RPMI8226 (cell line): Measurements from ENCODE around the gene TAC3.
"Not testable (repeated sequence)": the region's sequence is repeated elsewhere in the genome, so short reads cannot be mapped to it uniquely, and the experiment has no call there.

Source experiments
- DNase-seq: peaks from one replicate; pipeline ENCODE4 v3.0.0-alpha.2; 2015

TAC3 gene

GRCh38 chr12:56980941-56981530 is 35.3 kb downstream of the TAC3 start:
- no peak for DNase-seq

GRCh38 chr12:56980268-56980667 is 36.1 kb downstream of the TAC3 start:
- no peak for DNase-seq

- DNase-seq: no peak
Observed at GRCh38 chr12:56979628-56980027, 36.7 kb downstream of the TAC3 start.

GRCh38 chr12:56978397-56979138 is 37.8 kb downstream of the TAC3 start:
- DNase-seq: no peak

GRCh38 chr12:56977361-56977760 is 39.0 kb downstream of the TAC3 start:
- DNase-seq: not testable (repeated sequence)

- DNase-seq: not testable (repeated sequence)
Observed at GRCh38 chr12:56974224-56974623, 42.1 kb downstream of the TAC3 start.

- DNase-seq: not testable (repeated sequence)
Observed at GRCh38 chr12:56968910-56969309, 47.4 kb downstream of the TAC3 start.

GRCh38 chr12:56965997-56966642 is 50.2 kb downstream of the TAC3 start:
- peak; percentile 59 for DNase-seq

GRCh38 chr12:56965124-56965523 is 51.2 kb downstream of the TAC3 start:
- not testable (repeated sequence) for DNase-seq

GRCh38 chr12:56963557-56963956 is 52.8 kb downstream of the TAC3 start:
- DNase-seq: not testable (repeated sequence)

GRCh38 chr12:56962247-56962646 is 54.1 kb downstream of the TAC3 start:
- not testable (repeated sequence) for DNase-seq
